Brain microvascular endothelial cell (primary cell): ENCODE measurements around the gene LPCAT3.

Experiments used
- DNase-seq: peaks from one replicate; pipeline ENCODE4 v3.0.0-alpha.2; 2020
- H3K27ac ChIP-seq: fragments of 250-450 bp; sonication (Bioruptor Pico); 2 replicates; pipeline ENCODE4 v1.5.1; 2020; ENCODE audit warnings: mild to moderate bottlenecking, moderate library complexity
- H3K27me3 ChIP-seq: fragments of 250-450 bp; sonication (Bioruptor Pico); replicated peaks from 2 replicates; pipeline ENCODE4 v1.5.1; 2020; ENCODE audit warnings: mild to moderate bottlenecking
- H3K36me3 ChIP-seq: fragments of 250-450 bp; sonication (Bioruptor Pico); replicated peaks from 2 replicates; pipeline ENCODE4 v1.5.1; 2020; ENCODE audit warnings: mild to moderate bottlenecking
- H3K4me3 ChIP-seq: 2 replicates; pipeline ENCODE4 v1.5.1; 2011; ENCODE audit warnings: low read depth, mild to moderate bottlenecking, control low read depth, low read length, moderate library complexity
- in situ Hi-C: cut with HindIII; loops from 2 replicates; pipeline ENCODE4 v1.10.0; 2017; ENCODE audit warnings: low sequenced_read_pairs, low pct_ligation_motif_present
- TF ChIP-seq, protein P1 (sequence below): IDR thresholded peaks from 2 replicates; pipeline ENCODE4 v1.5.1; 2011; ENCODE audit warnings: low read depth, mild to moderate bottlenecking, moderate library complexity, low read length, control low read depth, inconsistent platforms; ENCODE audit errors: missing control alignments

LPCAT3 gene

DNA sequence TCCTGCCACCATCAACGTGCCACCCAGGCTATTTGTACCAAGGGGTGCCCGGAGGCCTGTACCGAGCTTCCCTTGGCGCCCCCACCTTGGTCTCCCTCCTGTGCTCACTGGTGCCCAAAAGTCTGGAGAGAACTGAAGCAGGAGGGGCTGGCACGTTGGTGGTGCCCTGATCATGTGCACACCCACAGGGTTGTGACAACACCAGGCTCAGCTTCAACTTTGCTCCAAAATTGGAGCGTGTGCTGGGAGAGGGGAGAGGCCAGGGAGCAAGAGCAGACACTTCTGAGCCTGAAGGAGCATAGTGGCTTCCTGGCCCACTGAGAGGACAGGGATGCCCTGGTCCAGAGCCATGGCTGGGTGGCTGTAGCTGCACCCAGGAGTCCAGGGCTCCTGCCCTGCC, 13.0 kb upstream of the LPCAT3 start:
- no peaks in the 10 kb centered on the region for H3K36me3 ChIP-seq
- TF ChIP-seq, protein P1, sequence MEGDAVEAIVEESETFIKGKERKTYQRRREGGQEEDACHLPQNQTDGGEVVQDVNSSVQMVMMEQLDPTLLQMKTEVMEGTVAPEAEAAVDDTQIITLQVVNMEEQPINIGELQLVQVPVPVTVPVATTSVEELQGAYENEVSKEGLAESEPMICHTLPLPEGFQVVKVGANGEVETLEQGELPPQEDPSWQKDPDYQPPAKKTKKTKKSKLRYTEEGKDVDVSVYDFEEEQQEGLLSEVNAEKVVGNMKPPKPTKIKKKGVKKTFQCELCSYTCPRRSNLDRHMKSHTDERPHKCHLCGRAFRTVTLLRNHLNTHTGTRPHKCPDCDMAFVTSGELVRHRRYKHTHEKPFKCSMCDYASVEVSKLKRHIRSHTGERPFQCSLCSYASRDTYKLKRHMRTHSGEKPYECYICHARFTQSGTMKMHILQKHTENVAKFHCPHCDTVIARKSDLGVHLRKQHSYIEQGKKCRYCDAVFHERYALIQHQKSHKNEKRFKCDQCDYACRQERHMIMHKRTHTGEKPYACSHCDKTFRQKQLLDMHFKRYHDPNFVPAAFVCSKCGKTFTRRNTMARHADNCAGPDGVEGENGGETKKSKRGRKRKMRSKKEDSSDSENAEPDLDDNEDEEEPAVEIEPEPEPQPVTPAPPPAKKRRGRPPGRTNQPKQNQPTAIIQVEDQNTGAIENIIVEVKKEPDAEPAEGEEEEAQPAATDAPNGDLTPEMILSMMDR, result no peak
- H3K4me3 ChIP-seq, result no peak overlapping the region
- in situ Hi-C loops, result no loop called here
- H3K27ac ChIP-seq, result no peak overlapping the region
- H3K27me3 ChIP-seq, result no peaks in the 10 kb centered on the region
- no peak for DNase-seq

DNA sequence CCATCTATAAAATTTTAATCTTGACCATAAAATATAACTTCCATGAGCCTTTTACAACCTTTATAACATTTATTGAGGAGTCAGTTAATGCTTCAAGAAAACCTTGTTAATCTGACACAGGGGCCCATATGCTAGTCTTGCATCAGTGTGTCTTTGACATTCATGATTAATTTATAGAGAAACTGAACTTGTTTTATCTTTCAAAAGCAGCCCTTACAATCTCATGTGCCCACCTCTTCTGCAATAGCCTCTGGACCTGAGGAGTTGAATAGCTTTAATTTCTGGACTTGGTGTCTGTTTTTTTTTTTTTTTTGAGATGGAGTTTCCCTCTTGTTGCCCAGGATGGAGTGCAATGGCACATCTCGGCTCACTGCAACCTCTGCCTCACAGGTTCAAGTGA, 8.6 kb upstream of the LPCAT3 start:
- in situ Hi-C loops, result no loop called here
- DNase-seq, result no peak
- no peak overlapping the region for H3K27ac ChIP-seq
- H3K36me3 ChIP-seq, result no peaks in the 10 kb centered on the region
- H3K27me3 ChIP-seq, result no peaks in the 10 kb centered on the region
- TF ChIP-seq, protein P1, result no peak
- no peak overlapping the region for H3K4me3 ChIP-seq

DNA sequence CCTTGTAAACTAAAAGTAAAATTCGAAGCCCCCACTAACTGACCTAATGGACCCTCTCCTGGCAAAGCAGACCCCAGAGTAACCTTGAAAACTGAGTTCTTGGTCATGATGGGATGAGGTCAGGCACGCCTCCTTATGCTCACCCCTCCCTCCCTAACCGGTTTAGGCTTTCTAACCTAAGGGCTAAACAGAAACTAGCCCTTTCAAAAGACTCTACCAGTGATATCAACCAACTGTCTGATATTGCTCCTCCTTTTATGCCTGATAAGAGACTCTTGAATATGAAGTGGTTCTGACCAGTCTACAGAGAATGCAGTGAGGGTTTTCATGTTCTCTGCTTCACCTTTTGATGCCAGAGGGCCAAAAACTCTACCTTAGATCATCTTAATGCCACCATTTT, 4.8 kb upstream of the LPCAT3 start:
- Histone ChIP-seq H3K27me3 (no peaks in the 10 kb centered on the region), H3K4me3 (no peak overlapping the region), H3K36me3 (no peaks in the 10 kb centered on the region), H3K27ac (no peak overlapping the region)
- no peak for DNase-seq
- TF ChIP-seq, protein P1, result no peak
- in situ Hi-C loops, result no loop called here

DNA sequence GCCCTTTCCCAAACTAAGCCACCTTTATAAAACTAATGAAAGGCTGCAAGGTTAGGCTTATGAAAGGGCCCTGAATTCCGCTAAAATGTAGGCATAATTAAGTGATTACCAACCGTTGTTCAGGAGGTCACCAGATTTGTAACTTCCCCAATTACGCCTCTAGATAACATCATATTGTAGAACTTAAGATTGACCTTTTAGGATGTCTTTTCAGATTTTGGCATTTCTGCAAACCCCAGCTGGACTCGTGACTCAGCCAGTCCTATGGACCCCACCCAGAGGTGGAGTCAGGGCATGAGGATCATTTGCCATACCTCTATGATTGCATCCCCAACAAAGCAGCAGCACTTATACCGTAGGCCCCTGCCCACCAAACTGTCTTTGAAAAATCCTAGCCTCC, 3.7 kb upstream of the LPCAT3 start:
- no peak for DNase-seq
- H3K36me3 ChIP-seq, result no peaks in the 10 kb centered on the region

DNA sequence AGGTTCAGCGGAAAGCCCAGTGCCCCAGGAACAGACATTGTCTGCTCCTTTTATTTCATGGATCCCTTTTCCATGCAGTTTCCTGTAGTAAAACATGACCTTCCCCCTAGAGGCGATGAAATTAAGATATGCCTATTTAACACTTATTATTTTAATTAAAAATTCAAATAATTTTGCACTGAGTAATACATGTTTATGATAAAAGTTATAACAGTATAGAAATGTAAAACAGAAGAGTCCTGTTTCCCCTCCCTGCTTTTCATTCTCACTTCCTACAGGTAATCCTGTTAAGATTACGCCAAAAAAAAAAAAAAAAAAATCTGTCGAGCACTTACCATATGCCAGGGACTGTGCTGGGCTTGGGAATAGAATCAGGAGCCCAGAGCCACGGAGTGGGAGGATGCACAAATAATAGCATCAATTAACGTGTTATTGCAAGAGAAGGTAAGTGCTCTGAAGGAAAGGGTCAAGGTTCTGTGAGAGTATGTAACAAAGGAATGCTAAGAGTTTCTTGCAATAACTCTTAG, 830 bp upstream of the LPCAT3 start:
- H3K27ac ChIP-seq, result no peak overlapping the region
- no peaks in the 10 kb centered on the region for H3K27me3 ChIP-seq
- in situ Hi-C loops, result no loop called here
- H3K36me3 ChIP-seq, result no peaks in the 10 kb centered on the region
- no peak for DNase-seq
- TF ChIP-seq, protein P1, result no peak
- peak overlapping the region; percentile 88 for H3K4me3 ChIP-seq

More for the DNA sequence above, 3.7 kb upstream of the LPCAT3 start:
- Histone ChIP-seq H3K27ac (no peak overlapping the region), H3K27me3 (no peaks in the 10 kb centered on the region), H3K4me3 (no peak overlapping the region)
- in situ Hi-C loops, result no loop called here
- TF ChIP-seq, protein P1, result no peak

DNA sequence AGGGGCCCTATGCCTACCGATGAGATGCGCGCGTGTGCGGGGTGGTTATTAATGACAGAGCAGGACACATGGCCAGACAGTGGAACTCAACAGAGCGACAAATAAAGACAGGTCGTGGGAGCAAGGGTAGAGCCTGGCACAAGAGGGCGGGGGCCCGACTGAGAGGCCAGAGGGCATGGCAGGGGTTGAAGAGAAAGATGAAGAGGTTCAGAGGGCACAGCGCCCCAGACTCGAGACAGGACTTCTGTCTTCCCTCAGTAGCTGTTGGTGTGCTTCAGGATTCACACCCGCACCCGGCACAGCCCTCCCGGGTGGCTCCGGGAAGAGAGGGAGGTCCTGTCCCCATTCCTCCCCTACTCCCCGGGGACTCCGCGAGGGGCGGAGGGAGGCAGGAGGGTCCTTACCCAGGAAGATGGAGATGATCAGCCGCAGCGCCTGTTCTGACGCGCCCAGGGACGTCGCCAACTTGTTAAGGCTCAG, 366 bp downstream of the LPCAT3 start:
- H3K27ac ChIP-seq, result peak overlapping the region; percentile 68
- no peaks in the 10 kb centered on the region for H3K27me3 ChIP-seq
- TF ChIP-seq, protein P1, result no peak
- H3K4me3 ChIP-seq, result peak overlapping the region; percentile 88
- DNase-seq, result peak; percentile 4
- H3K36me3 ChIP-seq, result no peaks in the 10 kb centered on the region
- in situ Hi-C loops, result no loop called here
